Heart left ventricle (tissue), 16 donors: ENCODE data around the gene MGAT4B. TPM values are rescaled to one million over a fixed set of nuclear protein-coding genes. Genes with fewer than 3 reads are reported as not detected.

ENCODE experiments used
- ATAC-seq, 4 donors: fragments of 200-7000 bp; cut with Tn5 transposase; one replicate each; pipeline ENCODE4 v1.9.1; 2020 to 2022; ENCODE audit warnings: moderate library complexity in 4 of 4, mild to moderate bottlenecking in 3 of 4, moderate number of reproducible peaks in 1 of 4
- DNase-seq, 5 donors: peaks; one replicate each; pipeline ENCODE4 v3.0.0-alpha.2; 2020
- H3K27ac ChIP-seq, 12 donors: fragments of 200-600 bp; sonication (generic) in 4 of 12; one replicate each; pipeline versions ENCODE4 v1.5.0 to v1.8.0; 2016 to 2022; ENCODE audit warnings: mild to moderate bottlenecking in 2 of 12
- H3K27me3 ChIP-seq, 9 donors: fragments of 200-600 bp; sonication (generic) in 2 of 9; one replicate each; pipeline versions ENCODE4 v1.5.1 to v1.8.0; 2016 to 2022; ENCODE audit warnings: mild to moderate bottlenecking in 3 of 9
- H3K36me3 ChIP-seq, 9 donors: fragments of 200-600 bp; sonication (generic) in 2 of 9; one replicate each; pipeline versions ENCODE4 v1.5.0 to v1.8.0; 2018 to 2022; ENCODE audit warnings: mild to moderate bottlenecking in 2 of 9
- H3K4me1 ChIP-seq, 12 donors: fragments of 200-600 bp; sonication (generic) in 4 of 12; one replicate each; pipeline versions ENCODE4 v1.5.0 to v1.8.0; 2016 to 2022; ENCODE audit warnings: mild to moderate bottlenecking in 3 of 12
- H3K4me3 ChIP-seq, 12 donors: fragments of 200-600 bp; sonication (generic) in 4 of 12; one replicate each; pipeline versions ENCODE4 v1.5.0 to v1.8.0; 2017 to 2022; ENCODE audit warnings: mild to moderate bottlenecking in 9 of 12, moderate library complexity in 4 of 12
- H3K9me3 ChIP-seq, 12 donors: fragments of 200-600 bp; sonication (generic) in 4 of 12; one replicate each; pipeline versions ENCODE4 v1.5.0 to v1.8.0; 2016 to 2022; ENCODE audit warnings: mild to moderate bottlenecking in 1 of 12
- POLR2A ChIP-seq, 2 donors: fragments of 450-650 bp; IDR thresholded peaks; one replicate each; pipeline ENCODE4 v1.6.1; 2017; ENCODE audit warnings: antibody characterized with exemption in 2 of 2, mild to moderate bottlenecking in 2 of 2, moderate library complexity in 2 of 2
- WGBS, 4 donors: extraction: QIAGEN DNeasy Blood & Tissue Kit in 2 of 4; methylation state at CpG; one replicate each; pipeline versions ENCODE4 v1.1.5 to v1.1.7; 2013 to 2018; 5-methylcytosine and 5-hydroxymethylcytosine counted together
- intact Hi-C, 10 donors: fragments of 100-400 bp; cut with DNase I; formaldehyde crosslinking; loops; one replicate each; pipeline versions ENCODE4 v1.11.1 to v1.14.2; 2022
- polyA plus RNA-seq, 2 donors: library from polyadenylated mRNA; stranded (reverse); fragments of 200-250 nt; gene quantifications; one replicate each; pipeline ENCODE4 v1.2.3, GENCODE V29; 2013
- total RNA-seq, 9 donors: library from RNA; depleted of rRNA in 2 of 9; stranded (reverse); fragments of >200 nt in 2 of 9; fragmentation: NEBNext Ultra II Directional in 3 of 9; extraction: Animal tissue kit (Norgen Biotek cat#: 25700) in 3 of 9; gene quantifications; one replicate each; pipeline versions ENCODE4 v1.1.0 to v1.2.4, GENCODE V29; 2016 to 2023
- TF ChIP-seq, protein P1 (sequence below), 12 donors: fragments of 200-600 bp; sonication (generic) in 4 of 12; IDR thresholded peaks; one replicate each; pipeline versions ENCODE4 v1.5.0 to v1.8.0; 2018 to 2022; ENCODE audit warnings: antibody characterized with exemption in 12 of 12, mild to moderate bottlenecking in 5 of 12
- donor health status: ischemic (EF 13 %, LVEDD 7.1; RV severe dilation, severe dysfunction).
- donor health status: healthy with polysubstance abuse.
- donor health status: DM: no; HTN: yes; CAD: no.
- donor health status: DM: no; HTN: no; CAD: no.
- donor health status: ischemic (EF 25% LVEDD 6.9; RV normal size, moderate dysfunction).
- donor health status: ischemic (EF 25% LVEDD 5.7; RV mildly dilated, moderate dysfunction).
- donor health status: healthy.
- donor health status: DM: yes; HTN: yes; CAD: no.
- donor health status: ischemic (EF 35%, LVEDD 5.7; RV mildly dilated, moderate dysfunction).
- donor health status: nonischemic (EF 11% LVEDD 7.7; RV severe dilation, severe dysfunction).
- donor health status: DM: yes; HTN: yes; CAD: no.
- donor health status: PGD.
- donor health status: ischemic (EF 29% LVEDD 5.4; RV normal size, mild dysfunction).
- donor health status: nonischemic (EF 23%, LVEDD 6.1; RV moderate dilation, normal function).

Gene MGAT4B
- total and polyA plus RNA-seq, 11 donors, result 49.6 to 209 (median 105) TPM

DNA sequence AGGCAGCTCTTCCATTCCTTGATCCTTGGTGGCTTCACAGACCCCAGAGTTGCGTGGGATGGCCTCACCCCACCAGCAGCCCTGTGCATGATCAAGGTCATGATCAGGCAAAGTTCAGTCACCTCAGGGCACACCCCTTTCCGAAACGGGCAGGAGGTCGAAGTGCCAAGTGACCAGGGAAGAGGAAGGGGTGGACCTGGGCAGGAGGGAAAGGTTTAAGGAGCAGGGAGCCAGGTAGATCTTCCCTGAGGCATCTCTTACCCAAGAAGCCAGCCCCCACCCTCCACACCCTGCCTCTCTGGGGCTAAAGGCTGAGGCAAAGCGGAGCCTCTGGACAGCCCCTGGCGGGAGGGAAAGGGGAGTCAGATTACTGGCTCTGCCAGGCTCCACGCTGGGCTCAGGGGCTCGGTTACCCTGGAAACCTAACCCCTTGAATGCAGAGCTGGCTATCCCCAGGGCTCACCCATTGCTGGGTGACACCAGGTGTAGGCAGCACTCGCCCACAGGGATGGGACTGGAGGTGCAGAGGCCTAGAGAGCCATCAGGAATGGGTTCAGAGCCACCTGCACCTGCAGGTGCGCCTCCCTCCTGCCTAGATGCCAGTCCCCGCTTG lies 3.6 kb downstream of the MGAT4B start:
- H3K9me3 ChIP-seq, result no peaks in the 10 kb centered on the region
- H3K27ac ChIP-seq, result peak overlapping the region in 3 of 12 donors; percentile 6 to 38 (median 19)
- TF ChIP-seq POLR2A (IDR thresholded peaks at IDR 0.05), result no peak
- TF ChIP-seq, protein P1, sequence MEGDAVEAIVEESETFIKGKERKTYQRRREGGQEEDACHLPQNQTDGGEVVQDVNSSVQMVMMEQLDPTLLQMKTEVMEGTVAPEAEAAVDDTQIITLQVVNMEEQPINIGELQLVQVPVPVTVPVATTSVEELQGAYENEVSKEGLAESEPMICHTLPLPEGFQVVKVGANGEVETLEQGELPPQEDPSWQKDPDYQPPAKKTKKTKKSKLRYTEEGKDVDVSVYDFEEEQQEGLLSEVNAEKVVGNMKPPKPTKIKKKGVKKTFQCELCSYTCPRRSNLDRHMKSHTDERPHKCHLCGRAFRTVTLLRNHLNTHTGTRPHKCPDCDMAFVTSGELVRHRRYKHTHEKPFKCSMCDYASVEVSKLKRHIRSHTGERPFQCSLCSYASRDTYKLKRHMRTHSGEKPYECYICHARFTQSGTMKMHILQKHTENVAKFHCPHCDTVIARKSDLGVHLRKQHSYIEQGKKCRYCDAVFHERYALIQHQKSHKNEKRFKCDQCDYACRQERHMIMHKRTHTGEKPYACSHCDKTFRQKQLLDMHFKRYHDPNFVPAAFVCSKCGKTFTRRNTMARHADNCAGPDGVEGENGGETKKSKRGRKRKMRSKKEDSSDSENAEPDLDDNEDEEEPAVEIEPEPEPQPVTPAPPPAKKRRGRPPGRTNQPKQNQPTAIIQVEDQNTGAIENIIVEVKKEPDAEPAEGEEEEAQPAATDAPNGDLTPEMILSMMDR (IDR thresholded peaks at IDR 0.05), result no peak
- DNase-seq, result peak in 3 of 5 donors; percentile 22 to 40 (median 28)
- 73 to 81% (median 77%) methylated on average over 9 to 11 of the region's 11 CpGs for WGBS, 4 donors
- no peak for ATAC-seq
- H3K36me3 ChIP-seq, result peaks cover 7 to 45% (median 33%) of the 10 kb centered on the region in 9 donors
- H3K4me3 ChIP-seq, result no peak overlapping the region
- intact Hi-C loops, result loop anchor here in 6 of 10 donors (5.0 to 10.0 kb wide), 3 partner anchors 52 to 104 kb away; partner anchors contain the start of genes TBC1D9B (in 6 of the 6) and MRNIP (in 1 of the 6)
- H3K4me1 ChIP-seq, result peaks cover 0 to 51% (median 39%) of the 10 kb centered on the region in 12 donors
- H3K27me3 ChIP-seq, result no peaks in the 10 kb centered on the region

DNA sequence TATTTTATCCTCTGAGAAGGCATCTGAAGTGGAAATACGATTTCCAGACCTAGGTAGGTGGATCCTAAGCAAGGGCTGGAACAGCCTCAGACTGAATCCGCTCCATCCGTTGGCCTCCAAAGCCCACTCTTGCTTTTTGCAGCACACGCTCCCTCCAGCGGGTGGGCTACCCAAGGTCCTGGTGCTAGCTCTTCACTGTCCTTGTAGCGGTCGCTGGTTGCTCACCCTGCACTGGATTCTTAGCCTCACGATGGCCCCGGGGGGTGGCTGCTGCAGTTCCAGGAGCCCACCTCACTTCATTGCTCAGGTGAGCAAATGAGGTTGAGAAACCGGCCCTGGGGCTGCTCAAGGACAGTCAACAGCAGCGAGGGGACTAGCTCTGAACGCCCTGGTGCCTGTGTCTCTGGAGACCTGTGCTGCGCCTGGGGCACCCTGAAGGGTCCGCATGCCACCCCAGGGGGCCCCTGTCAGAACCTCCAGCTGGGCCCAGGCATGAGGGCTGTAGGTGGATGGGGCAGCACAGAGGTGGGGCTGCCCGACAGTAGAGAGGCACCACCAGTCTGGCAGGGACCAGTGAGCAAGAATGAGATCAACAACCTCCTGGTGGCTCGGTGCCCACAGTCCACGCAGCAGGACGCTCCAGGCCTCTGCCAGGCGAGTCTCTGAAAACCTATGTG lies 4.3 kb downstream of the MGAT4B start:
- TF ChIP-seq POLR2A (IDR thresholded peaks at IDR 0.05), result no peak
- TF ChIP-seq, protein P1 (IDR thresholded peaks at IDR 0.05), result no peak
- peak overlapping the region in 1 of 12 donors; percentile 38 for H3K27ac ChIP-seq
- H3K36me3 ChIP-seq, result peaks cover 7 to 52% (median 40%) of the 10 kb centered on the region in 9 donors
- 73 to 84% (median 78%) methylated on average over 14 to 19 of the region's 19 CpGs for WGBS, 4 donors
- no peaks in the 10 kb centered on the region for H3K27me3 ChIP-seq
- no peaks in the 10 kb centered on the region for H3K9me3 ChIP-seq
- intact Hi-C loops, result loop anchor here in 6 of 10 donors (5.0 to 10.0 kb wide), 3 partner anchors 52 to 105 kb away; partner anchors contain the start of genes TBC1D9B (in 6 of the 6) and MRNIP (in 1 of the 6)
- H3K4me3 ChIP-seq, result no peak overlapping the region
- DNase-seq (peak in 3 of 5 donors; percentile 43 to 59 (median 50)), ATAC-seq (no peak)
- peaks cover 0 to 45% (median 37%) of the 10 kb centered on the region in 12 donors for H3K4me1 ChIP-seq

DNA sequence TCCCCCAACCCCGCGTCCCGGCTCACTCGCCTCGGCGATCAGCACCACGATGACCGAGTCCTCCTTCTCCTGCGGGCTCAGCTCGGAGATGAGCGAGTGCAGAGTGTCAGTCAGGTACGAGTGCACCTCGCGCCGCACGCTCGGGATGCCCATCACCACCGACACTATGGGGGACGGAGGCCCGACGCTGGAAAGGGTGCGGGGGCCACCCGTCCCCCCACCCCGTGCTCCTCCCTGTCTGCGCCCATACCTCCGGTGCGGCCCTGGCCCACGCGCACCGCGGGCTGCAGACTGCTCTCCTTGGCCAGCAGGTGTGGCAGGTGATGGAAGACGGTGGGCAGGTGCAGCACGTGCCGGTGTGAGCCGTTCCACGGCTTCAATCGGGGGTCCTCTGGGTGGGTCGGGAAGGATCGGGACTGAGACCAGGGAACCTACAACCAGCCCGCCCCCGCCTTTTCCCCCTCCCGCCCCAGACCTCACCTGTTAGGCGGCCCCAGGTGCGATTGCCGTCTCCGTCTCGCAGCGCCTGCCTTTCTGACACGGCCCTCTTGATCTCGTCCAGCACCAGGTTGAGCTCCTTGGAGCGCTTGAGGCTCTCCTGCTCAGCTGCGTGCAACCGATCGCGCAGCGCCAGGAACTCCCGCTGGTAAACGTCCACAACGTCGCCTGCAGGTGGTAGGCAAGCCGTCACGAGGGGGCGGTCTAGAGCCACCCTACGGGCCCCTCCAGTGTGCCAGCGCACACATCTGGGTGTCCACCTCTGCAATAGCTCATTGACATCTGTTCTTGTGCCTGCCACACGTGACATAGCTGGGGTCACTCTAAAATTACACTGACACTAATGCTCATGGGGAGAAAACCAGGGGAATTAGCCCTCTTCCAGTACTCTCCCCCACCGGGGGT lies 5.1 kb downstream of the MGAT4B start:
- peaks cover 7 to 56% (median 42%) of the 10 kb centered on the region in 9 donors for H3K36me3 ChIP-seq
- TF ChIP-seq, protein P1 (IDR thresholded peaks at IDR 0.05), result peak; percentile 43 to 76 (median 64)
- no peak for TF ChIP-seq POLR2A (IDR thresholded peaks at IDR 0.05)
- H3K9me3 ChIP-seq, result no peaks in the 10 kb centered on the region
- H3K27me3 ChIP-seq, result no peaks in the 10 kb centered on the region
- DNase-seq, result peak; percentile 71 to 86 (median 74)
- H3K4me1 ChIP-seq, result peaks cover 0 to 49% (median 42%) of the 10 kb centered on the region in 12 donors
- H3K27ac ChIP-seq, result no peak overlapping the region
- ATAC-seq, result peak in 3 of 4 donors; percentile 15 to 51 (median 25)
- intact Hi-C loops, result loop anchor here in 6 of 10 donors (5.0 to 10.0 kb wide), 3 partner anchors 53 to 106 kb away; partner anchors contain the start of genes TBC1D9B (in 6 of the 6) and MRNIP (in 1 of the 6)
- WGBS, 4 donors, result 66 to 70% (median 67%) methylated on average over 48 to 67 of the region's 67 CpGs
- no peak overlapping the region for H3K4me3 ChIP-seq
